B cell (primary cell): ENCODE measurements around the gene TBC1D21. TPM values are rescaled to one million over a fixed set of nuclear protein-coding genes. Genes with fewer than 3 reads are reported as not detected.

ENCODE experiments used
- ATAC-seq: fragments of 200-7000 bp; cut with Tn5 transposase; one replicate; pipeline ENCODE4 v1.10.0; 2021; ENCODE audit warnings: low read depth, mild to moderate bottlenecking, moderate number of reproducible peaks, moderate library complexity
- CTCF ChIA-PET: fragments of 350-600 bp; sonication (Branson Sonifier 250); formaldehyde crosslinking; loops from one replicate; lab custom pipeline; 2021; ENCODE audit warnings: antibody characterized with exemption, inconsistent platforms; lab: Charles Lee
- POLR2A ChIA-PET: fragments of 350-600 bp; sonication (Branson Sonifier 250); formaldehyde crosslinking; loops from one replicate; lab custom pipeline; 2021; ENCODE audit warnings: antibody characterized with exemption; lab: Charles Lee
- DNase-seq: peaks from one replicate; pipeline ENCODE4 v3.0.0; 2013
- H2AFZ ChIP-seq: 2 replicates; pipeline ENCODE4 v1.6.1; 2012; ENCODE audit warnings: mild to moderate bottlenecking, low read depth, low read length; ENCODE audit not compliant: insufficient read depth, poor library complexity, severe bottlenecking
- H3K27ac ChIP-seq, 2 donors: 1 replicate in 1 of 2; 2 replicates in 1 of 2; pipeline ENCODE4 v1.5.1; 2012 to 2013; ENCODE audit warnings: low read length in 2 of 2, mild to moderate bottlenecking in 2 of 2, moderate library complexity in 1 of 2
- H3K27me3 ChIP-seq, 4 experiments: fragments of 200-600 bp in 1 of 4; sonication (generic) in 1 of 4; replicated peaks in 1 of 4; 1 replicate in 2 of 4; 2 replicates in 2 of 4; pipeline versions ENCODE4 v1.6.1 to v1.7.0; 2013 to 2016; ENCODE audit warnings: low read length in 3 of 4, mild to moderate bottlenecking in 2 of 4, mixed read lengths in 1 of 4, moderate library complexity in 1 of 4; ENCODE audit not compliant: insufficient read depth in 4 of 4, control insufficient read depth in 3 of 4; ENCODE audit errors: control extremely low read depth in 1 of 4
- H3K36me3 ChIP-seq, 2 experiments: replicated peaks in 1 of 2; 1 replicate in 1 of 2; 2 replicates in 1 of 2; pipeline versions ENCODE4 v1.6.1 to v1.7.1; 2013; ENCODE audit warnings: low read length in 1 of 2; ENCODE audit not compliant: insufficient read depth in 2 of 2, control insufficient read depth in 1 of 2; ENCODE audit errors: control extremely low read depth in 1 of 2, extremely low read depth in 1 of 2
- H3K4me1 ChIP-seq, 2 donors: fragments of 200-600 bp in 1 of 2; sonication (generic) in 1 of 2; 1 replicate in 1 of 2; 2 replicates in 1 of 2; pipeline versions ENCODE4 v1.5.1 to v1.6.1; 2013 to 2017; ENCODE audit warnings: low read length in 2 of 2; ENCODE audit not compliant: control insufficient read depth in 2 of 2, insufficient read depth in 2 of 2
- H3K4me2 ChIP-seq: replicated peaks from 2 replicates; pipeline ENCODE3; 2012; ENCODE audit warnings: mild to moderate bottlenecking, low read depth, low read length; ENCODE audit not compliant: poor library complexity, severe bottlenecking
- H3K4me3 ChIP-seq, 5 experiments: fragments of 200-600 bp in 1 of 5; sonication (generic) in 1 of 5; 1 replicate in 3 of 5; 2 replicates in 2 of 5; pipeline versions ENCODE4 v1.5.1 to v1.7.0; 2011 to 2016; ENCODE audit warnings: low read length in 4 of 5, mild to moderate bottlenecking in 4 of 5, low read depth in 2 of 5, control low read depth in 1 of 5, moderate library complexity in 1 of 5; ENCODE audit not compliant: insufficient read depth in 1 of 5; ENCODE audit errors: control extremely low read depth in 1 of 5, extremely low read depth in 1 of 5
- H3K79me2 ChIP-seq: fragments of 200-600 bp; sonication (generic); one replicate; pipeline ENCODE4 v1.6.0; 2016; ENCODE audit warnings: low read length; ENCODE audit not compliant: control insufficient read depth, insufficient read depth
- H3K9ac ChIP-seq: fragments of 200-600 bp; sonication (generic); 2 replicates; pipeline ENCODE4 v1.6.1; 2017; ENCODE audit warnings: mild to moderate bottlenecking, low read length, moderate library complexity
- H3K9me3 ChIP-seq, 3 donors: one replicate each; pipeline versions ENCODE4 v1.6.1 to v1.7.1; 2013; ENCODE audit warnings: low read length in 2 of 3; ENCODE audit not compliant: control insufficient read depth in 2 of 3, insufficient read depth in 1 of 3; ENCODE audit errors: control extremely low read depth in 1 of 3
- H4K20me1 ChIP-seq: 2 replicates; pipeline ENCODE4 v1.6.0; 2012; ENCODE audit warnings: mild to moderate bottlenecking, low read length; ENCODE audit not compliant: insufficient read depth, control insufficient read depth, poor library complexity, severe bottlenecking
- H3K27ac Mint-ChIP-seq: one replicate; pipeline ENCODE4 v1.8.0; 2021; ENCODE audit warnings: mixed read lengths
- H3K27me3 Mint-ChIP-seq: one replicate; pipeline ENCODE4 v1.8.0; 2021; ENCODE audit warnings: mixed read lengths
- H3K4me1 Mint-ChIP-seq: one replicate; pipeline ENCODE4 v1.8.0; 2021; ENCODE audit warnings: mixed read lengths
- H3K4me3 Mint-ChIP-seq: one replicate; pipeline ENCODE4 v1.8.0; 2021; ENCODE audit warnings: mixed read lengths
- H3K9me3 Mint-ChIP-seq: one replicate; pipeline ENCODE4 v1.8.0; 2022; ENCODE audit warnings: mixed read lengths; ENCODE audit not compliant: insufficient read depth
- CTCF ChIP-seq: fragments of 200-600 bp; IDR thresholded peaks from one replicate; pipeline ENCODE4 v1.8.0; 2022; ENCODE audit warnings: antibody characterized with exemption, mild to moderate bottlenecking
- EZH2 ChIP-seq: IDR thresholded peaks from 2 replicates; pipeline ENCODE4 v1.6.1; 2012; ENCODE audit warnings: borderline replicate concordance, low read depth, mild to moderate bottlenecking, moderate library complexity, low read length; ENCODE audit not compliant: insufficient read depth, poor library complexity, severe bottlenecking
- WGBS: methylation state at CpG from one replicate; pipeline ENCODE4 v1.1.5; 2013; ENCODE audit warnings: missing lambda C conversion rate; ENCODE audit not compliant: insufficient coverage; 5-methylcytosine and 5-hydroxymethylcytosine counted together
- intact Hi-C: fragments of 100-400 bp; cut with micrococcal nuclease; formaldehyde crosslinking; loops from one replicate; pipeline ENCODE4 v1.10.0; 2022
- polyA plus RNA-seq: library from polyadenylated mRNA; depleted of rRNA; stranded (reverse); fragments of >200 nt; gene quantifications from 2 replicates; pipeline ENCODE4 v1.2.3, GENCODE V29; 2012
- total RNA-seq, 2 donors: library from RNA; stranded (reverse); fragments of 120-200 nt in 1 of 2; gene quantifications; 1 replicate in 1 of 2; 2 replicates in 1 of 2; pipeline versions ENCODE4 v1.2.3 to v1.2.4, GENCODE V29; 2013 to 2022

TBC1D21 gene
- total and polyA plus RNA-seq, 2 donors (not counting 1 experiment from before 2014, with no cell fraction given) = not detected

GRCh38 chr15:73891328-73892315 lies 18.3 kb downstream of the TBC1D21 start:
- WGBS = 95% methylated on average over 6 of the region's 11 CpGs
- no peaks in the 10 kb centered on the region for H3K4me1 ChIP-seq
- Mint-ChIP-seq H3K9me3 (peaks cover 4% of the 10 kb centered on the region), H3K27me3 (peaks cover 33% of the 10 kb centered on the region), H3K27ac (no peak overlapping the region), H3K4me3 (no peak overlapping the region), H3K4me1 (no peaks in the 10 kb centered on the region)
- peaks cover 0 to 15% (median 0%) of the 10 kb centered on the region in 3 donors for H3K9me3 ChIP-seq
- no peaks in the 10 kb centered on the region for H3K36me3 ChIP-seq
- no peak overlapping the region for H3K4me3 ChIP-seq
- no peak overlapping the region for H3K4me2 ChIP-seq
- H3K79me2 ChIP-seq = no peaks in the 10 kb centered on the region
- CTCF ChIA-PET = no interaction called here
- no peak overlapping the region for H2AFZ ChIP-seq
- POLR2A ChIA-PET = no interaction called here
- no peak for TF ChIP-seq CTCF
- TF ChIP-seq EZH2 = no peak
- DNase-seq = no peak
- H4K20me1 ChIP-seq = no peaks in the 10 kb centered on the region
- no peak overlapping the region for H3K9ac ChIP-seq
- no peak overlapping the region for H3K27ac ChIP-seq
- intact Hi-C loops = no loop called here
- H3K27me3 ChIP-seq = peaks cover 0 to 4% (median 0%) of the 10 kb centered on the region in 4 experiments
- no peak for ATAC-seq
